MM.1S (cell line): ENCODE data around the gene FGD2.

Experiments used
- CTCF ChIP-seq: fragments of 300-600 bp; sonication (generic); IDR thresholded peaks from 2 replicates; pipeline ENCODE4 v1.5.1; 2016; ENCODE audit warnings: antibody characterized with exemption, low read length, mixed read lengths
- EZH2 ChIP-seq: fragments of 300-600 bp; sonication (generic); optimal IDR thresholded peaks from 2 replicates; pipeline ENCODE3; 2017; ENCODE audit warnings: low read depth, mild to moderate bottlenecking, antibody characterized with exemption, low read length, mixed read lengths

- TF ChIP-seq EZH2 (no peak), CTCF (no peak)
These were observed 45.8 kb upstream of the FGD2 start for GRCh38 chr6:36959555-36960250.
